Thyroid gland (tissue), 4 donors: ENCODE data around the gene CHST8. TPM values are rescaled to one million over a fixed set of nuclear protein-coding genes. Genes with fewer than 3 reads are reported as not detected.
"Not testable (repeated sequence)": the region's sequence is repeated elsewhere in the genome, so short reads cannot be mapped to it uniquely, and the experiment has no call there.

Experiments used
- DNase-seq, 2 donors: peaks; one replicate each; pipeline ENCODE4 v3.0.0-alpha.2; 2019
- H3K27ac ChIP-seq, 3 donors: fragments of 200-600 bp; sonication (generic); 1 replicate in 2 of 3; 2 replicates in 1 of 3; pipeline ENCODE4 v1.5.1; 2016 to 2019; ENCODE audit warnings: mild to moderate bottlenecking in 1 of 3, moderate library complexity in 1 of 3
- H3K27me3 ChIP-seq: fragments of 200-600 bp; sonication (generic); one replicate; pipeline ENCODE4 v1.5.1; 2019
- H3K36me3 ChIP-seq, 2 donors: fragments of 200-600 bp; sonication (generic); one replicate each; pipeline ENCODE4 v1.5.1; 2016 to 2019
- H3K4me1 ChIP-seq, 2 donors: fragments of 200-600 bp; sonication (generic); one replicate each; pipeline ENCODE4 v1.5.1; 2017 to 2019
- H3K4me3 ChIP-seq, 3 donors: fragments of 200-600 bp; sonication (generic); replicated peaks in 1 of 3; 1 replicate in 2 of 3; 2 replicates in 1 of 3; pipeline ENCODE4 v1.5.1; 2016; ENCODE audit warnings: mild to moderate bottlenecking in 1 of 3
- H3K9me3 ChIP-seq: fragments of 200-600 bp; sonication (generic); one replicate; pipeline ENCODE4 v1.5.1; 2017
- POLR2A ChIP-seq, 2 donors: fragments of 450-650 bp; IDR thresholded peaks; one replicate each; pipeline ENCODE4 v1.6.1; 2017; ENCODE audit warnings: antibody characterized with exemption in 2 of 2, mild to moderate bottlenecking in 2 of 2, moderate library complexity in 1 of 2
- WGBS, 2 donors: methylation state at CpG; one replicate each; pipeline ENCODE4 v1.1.5; 2017; 5-methylcytosine and 5-hydroxymethylcytosine counted together
- intact Hi-C: fragments of 100-400 bp; cut with DNase I; formaldehyde crosslinking; loops from one replicate; pipeline ENCODE4 v1.15.1; 2023
- total RNA-seq, 4 donors: library from RNA; depleted of rRNA; stranded (reverse); fragments of >200 nt; gene quantifications; one replicate each; pipeline ENCODE4 v1.2.3, GENCODE V29; 2016
- TF ChIP-seq, protein P1 (sequence below), 6 experiments: fragments of 200-600 bp in 3 of 6; fragments of 450-650 bp in 3 of 6; sonication (generic) in 3 of 6; IDR thresholded peaks; one replicate each; pipeline ENCODE4 v1.5.1; 2016 to 2019; ENCODE audit warnings: antibody characterized with exemption in 6 of 6, mild to moderate bottlenecking in 2 of 6, inconsistent platforms in 1 of 6, moderate library complexity in 1 of 6

The CHST8 gene
- total RNA-seq, 4 donors from 2014 or later: 0.83 to 2.6 (median 1.4) TPM; not detected in 1

DNA sequence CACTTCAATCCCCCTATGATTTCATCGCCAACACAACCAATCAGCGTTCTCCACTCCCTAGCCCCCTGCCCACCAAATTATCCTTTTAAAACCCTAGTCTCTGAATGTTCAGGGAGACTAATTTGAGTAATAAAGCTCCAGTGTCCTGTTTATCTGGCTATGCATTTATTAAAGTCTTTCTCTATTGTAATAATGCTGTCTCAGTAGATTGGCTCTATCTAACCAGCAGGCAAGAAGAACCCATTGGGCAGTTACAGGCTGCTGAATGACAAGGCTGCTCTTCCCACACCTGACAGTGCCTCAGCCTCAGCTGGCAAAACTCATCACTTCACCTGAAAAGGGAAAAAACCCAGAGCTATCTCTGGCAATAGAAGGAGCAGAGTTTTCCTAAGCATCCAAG, 20.2 kb upstream of the CHST8 start:
- no peaks in the 10 kb centered on the region for H3K4me1 ChIP-seq
- intact Hi-C loops: no loop called here
- DNase-seq: no peak
- no peaks in the 10 kb centered on the region for H3K27me3 ChIP-seq
- no peak for TF ChIP-seq POLR2A (IDR thresholded peaks at IDR 0.05)
- TF ChIP-seq, protein P1, sequence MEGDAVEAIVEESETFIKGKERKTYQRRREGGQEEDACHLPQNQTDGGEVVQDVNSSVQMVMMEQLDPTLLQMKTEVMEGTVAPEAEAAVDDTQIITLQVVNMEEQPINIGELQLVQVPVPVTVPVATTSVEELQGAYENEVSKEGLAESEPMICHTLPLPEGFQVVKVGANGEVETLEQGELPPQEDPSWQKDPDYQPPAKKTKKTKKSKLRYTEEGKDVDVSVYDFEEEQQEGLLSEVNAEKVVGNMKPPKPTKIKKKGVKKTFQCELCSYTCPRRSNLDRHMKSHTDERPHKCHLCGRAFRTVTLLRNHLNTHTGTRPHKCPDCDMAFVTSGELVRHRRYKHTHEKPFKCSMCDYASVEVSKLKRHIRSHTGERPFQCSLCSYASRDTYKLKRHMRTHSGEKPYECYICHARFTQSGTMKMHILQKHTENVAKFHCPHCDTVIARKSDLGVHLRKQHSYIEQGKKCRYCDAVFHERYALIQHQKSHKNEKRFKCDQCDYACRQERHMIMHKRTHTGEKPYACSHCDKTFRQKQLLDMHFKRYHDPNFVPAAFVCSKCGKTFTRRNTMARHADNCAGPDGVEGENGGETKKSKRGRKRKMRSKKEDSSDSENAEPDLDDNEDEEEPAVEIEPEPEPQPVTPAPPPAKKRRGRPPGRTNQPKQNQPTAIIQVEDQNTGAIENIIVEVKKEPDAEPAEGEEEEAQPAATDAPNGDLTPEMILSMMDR (IDR thresholded peaks at IDR 0.05): no peak
- H3K36me3 ChIP-seq: no peaks in the 10 kb centered on the region
- no peak overlapping the region for H3K27ac ChIP-seq
- H3K9me3 ChIP-seq: no peaks in the 10 kb centered on the region
- no peak overlapping the region for H3K4me3 ChIP-seq
- WGBS, 2 donors: 89 to 92% methylated on average over 2 of the region's 2 CpGs

DNA sequence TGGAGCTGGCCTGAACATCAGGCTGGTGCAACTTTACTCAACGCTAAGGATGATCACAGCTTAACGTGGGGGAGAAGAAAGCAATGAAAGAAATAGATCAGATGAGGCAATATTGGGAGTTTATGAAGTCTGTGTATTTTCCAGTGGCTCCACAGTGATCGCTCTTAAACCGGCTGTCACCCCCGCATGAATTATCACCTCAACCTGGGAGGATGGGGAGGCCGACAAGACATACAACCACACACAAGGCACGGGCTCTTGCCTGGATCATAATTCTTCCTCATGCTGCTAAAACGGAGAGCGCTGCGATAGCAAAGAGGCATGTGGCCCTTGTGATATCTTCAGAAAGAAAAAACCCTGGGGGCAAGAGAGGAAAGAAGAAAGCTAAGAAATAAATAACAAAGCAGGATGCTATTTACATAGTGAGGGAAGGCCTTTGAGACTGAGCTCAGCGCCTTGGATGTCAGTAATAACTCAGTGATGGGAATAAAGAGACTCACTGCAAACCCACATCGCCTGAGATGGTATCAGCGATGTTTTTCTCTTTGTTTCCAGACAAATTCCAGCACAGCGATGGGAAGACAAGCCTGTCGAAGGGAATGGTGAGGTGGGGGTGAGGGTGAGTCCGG, 19.1 kb upstream of the CHST8 start:
- Histone ChIP-seq H3K4me1 (no peaks in the 10 kb centered on the region), H3K4me3 (no peak overlapping the region), H3K9me3 (no peaks in the 10 kb centered on the region), H3K27me3 (no peaks in the 10 kb centered on the region), H3K36me3 (no peaks in the 10 kb centered on the region), H3K27ac (no peak overlapping the region)
- WGBS, 2 donors: 85 to 86% methylated on average over 16 of the region's 16 CpGs
- intact Hi-C loops: no loop called here
- DNase-seq: no peak
- TF ChIP-seq, protein P1 (IDR thresholded peaks at IDR 0.05): no peak
- TF ChIP-seq POLR2A (IDR thresholded peaks at IDR 0.05): no peak

DNA sequence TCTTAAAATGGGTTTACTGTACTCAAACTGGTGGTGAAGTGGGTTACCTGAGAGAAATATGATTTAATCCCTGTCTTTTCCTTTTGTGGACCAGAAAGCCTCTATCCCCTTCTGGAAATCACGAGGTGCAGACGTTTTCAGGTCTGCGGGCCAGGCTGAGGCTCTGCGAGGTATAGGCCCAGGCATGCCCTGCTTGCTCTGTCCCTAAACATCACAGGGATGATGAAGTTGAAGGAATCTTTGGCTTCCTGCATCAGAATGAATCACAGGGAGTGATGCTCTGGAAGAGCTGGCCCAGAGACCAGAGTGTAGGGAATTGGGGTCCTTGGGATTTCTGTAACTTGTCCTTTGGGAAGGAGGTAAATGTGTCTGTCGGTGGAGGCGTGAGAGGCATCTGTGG, 18.4 kb upstream of the CHST8 start:
- intact Hi-C loops: no loop called here
- Histone ChIP-seq H3K36me3 (no peaks in the 10 kb centered on the region), H3K27me3 (no peaks in the 10 kb centered on the region), H3K27ac (no peak overlapping the region), H3K4me1 (no peaks in the 10 kb centered on the region), H3K4me3 (no peak overlapping the region), H3K9me3 (no peaks in the 10 kb centered on the region)
- no peak for DNase-seq
- TF ChIP-seq, protein P1 (IDR thresholded peaks at IDR 0.05): no peak
- no peak for TF ChIP-seq POLR2A (IDR thresholded peaks at IDR 0.05)
- 71 to 73% methylated on average over 6 of the region's 6 CpGs for WGBS, 2 donors

DNA sequence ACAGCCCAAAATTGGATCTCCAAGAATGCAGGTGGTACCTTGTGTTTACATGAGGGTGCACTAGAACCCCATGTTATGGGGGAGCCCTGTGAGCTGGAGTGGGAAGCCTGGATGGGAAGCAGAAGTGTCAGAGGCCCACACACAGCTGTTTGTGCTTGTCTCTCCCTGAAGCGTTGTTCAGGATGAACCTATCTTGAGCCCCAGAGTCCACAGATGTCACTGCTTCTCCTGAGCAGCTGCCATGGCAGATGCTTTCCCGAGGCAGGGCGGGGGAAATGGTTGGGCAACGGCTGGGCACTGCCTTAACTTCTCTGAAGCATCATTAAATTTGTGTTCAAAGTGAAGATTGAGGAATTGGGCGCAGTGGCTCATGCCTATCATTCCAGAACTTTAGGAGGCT, 17.1 kb upstream of the CHST8 start:
- WGBS, 2 donors: 64 to 85% methylated on average over 5 of the region's 5 CpGs
- Histone ChIP-seq H3K4me3 (no peak overlapping the region), H3K4me1 (no peaks in the 10 kb centered on the region), H3K9me3 (no peaks in the 10 kb centered on the region), H3K27me3 (no peaks in the 10 kb centered on the region), H3K27ac (no peak overlapping the region), H3K36me3 (no peaks in the 10 kb centered on the region)
- TF ChIP-seq POLR2A (IDR thresholded peaks at IDR 0.05): no peak
- TF ChIP-seq, protein P1 (IDR thresholded peaks at IDR 0.05): no peak
- DNase-seq: no peak
- intact Hi-C loops: no loop called here

DNA sequence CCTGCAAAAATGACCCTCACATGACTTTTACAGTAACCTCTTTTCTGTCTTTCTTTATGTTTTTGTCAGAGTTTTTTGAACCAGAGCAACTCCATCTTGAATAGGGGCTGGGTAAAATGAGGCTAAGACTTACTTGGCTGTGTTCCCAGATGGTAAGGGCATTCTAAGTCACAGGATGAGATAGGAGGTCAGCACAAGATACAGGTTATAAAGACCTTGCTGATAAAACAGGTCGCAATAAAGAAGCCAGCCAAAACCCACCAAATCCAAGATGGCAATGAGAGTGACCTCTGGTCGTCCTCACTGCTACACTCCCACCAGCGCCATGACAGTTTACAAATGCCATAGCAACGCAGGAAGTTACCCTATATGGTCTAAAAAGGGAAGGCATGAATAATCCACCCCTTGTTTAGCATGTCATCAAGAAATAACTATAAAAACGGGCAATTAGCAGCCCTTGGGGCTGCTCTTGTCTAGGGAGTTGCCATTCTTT, 15.9 kb upstream of the CHST8 start:
- H3K27me3 ChIP-seq, intact Hi-C loops, H3K9me3 ChIP-seq, H3K36me3 ChIP-seq, H3K27ac ChIP-seq, H3K4me1 ChIP-seq, DNase-seq, H3K4me3 ChIP-seq: not testable (repeated sequence)
- 53 to 61% methylated on average over 5 of the region's 5 CpGs for WGBS, 2 donors
